Astrocyte (in vitro differentiated cells and primary cell): ENCODE measurements around the gene COLQ. TPM values are rescaled to one million over a fixed set of nuclear protein-coding genes. Genes with fewer than 3 reads are reported as not detected.

Experiments used
- DNase-seq: peaks from one replicate; pipeline ENCODE4 v3.0.0-alpha.2; 2010; ENCODE audit warnings: low read depth
- FAIRE-seq: peaks from 2 replicates; lab custom pipeline; 2011; peaks lifted over from hg19 to GRCh38; lab: Jason Lieb, UNC
- H2AFZ ChIP-seq: 2 replicates; pipeline ENCODE4 v1.6.0; 2012; ENCODE audit warnings: low read depth, low read length, inconsistent platforms
- H3K27ac ChIP-seq: 2 replicates; pipeline ENCODE4 v1.5.1; 2011; ENCODE audit warnings: low read depth, low read length, inconsistent platforms
- H3K27me3 ChIP-seq: 2 replicates; pipeline ENCODE4 v1.6.0; 2011; ENCODE audit warnings: low read length, inconsistent platforms; ENCODE audit not compliant: insufficient read depth
- H3K36me3 ChIP-seq: 2 replicates; pipeline ENCODE4 v1.5.1; 2011; ENCODE audit warnings: low read length, inconsistent platforms; ENCODE audit not compliant: insufficient read depth
- H3K4me1 ChIP-seq: 2 replicates; pipeline ENCODE4 v1.5.1; 2011; ENCODE audit warnings: low read length, inconsistent platforms; ENCODE audit not compliant: insufficient read depth
- H3K4me2 ChIP-seq: 2 replicates; pipeline ENCODE4 v1.6.0; 2012; ENCODE audit warnings: low read length, inconsistent platforms
- H3K4me3 ChIP-seq: 2 replicates; pipeline ENCODE4 v1.5.1; 2011; ENCODE audit warnings: low read depth, mild to moderate bottlenecking, low read length, inconsistent platforms; ENCODE audit not compliant: insufficient read depth
- H3K79me2 ChIP-seq: 2 replicates; pipeline ENCODE4 v1.6.0; 2012; ENCODE audit warnings: mild to moderate bottlenecking, low read length, inconsistent platforms; ENCODE audit not compliant: insufficient read depth
- H3K9ac ChIP-seq: 2 replicates; pipeline ENCODE4 v1.6.0; 2012; ENCODE audit warnings: mild to moderate bottlenecking, low read length, inconsistent platforms
- H3K9me3 ChIP-seq: 2 replicates; pipeline ENCODE4 v1.5.1; 2012; ENCODE audit warnings: low read depth, mild to moderate bottlenecking, low read length, inconsistent platforms; ENCODE audit not compliant: insufficient read depth
- H4K20me1 ChIP-seq: 2 replicates; pipeline ENCODE4 v1.6.0; 2012; ENCODE audit warnings: low read length, inconsistent platforms; ENCODE audit not compliant: insufficient read depth
- H3K27ac Mint-ChIP-seq: one replicate; pipeline ENCODE4 v1.8.0; 2021; ENCODE audit warnings: mild to moderate bottlenecking, mixed read lengths; ENCODE audit not compliant: unreplicated experiment
- H3K27me3 Mint-ChIP-seq: one replicate; pipeline ENCODE4 v1.8.0; 2021; ENCODE audit warnings: low read depth, mixed read lengths; ENCODE audit not compliant: unreplicated experiment
- H3K36me3 Mint-ChIP-seq: one replicate; pipeline ENCODE4 v1.8.0; 2021; ENCODE audit warnings: low read depth, mixed read lengths; ENCODE audit not compliant: unreplicated experiment
- H3K4me1 Mint-ChIP-seq: one replicate; pipeline ENCODE4 v1.8.0; 2021; ENCODE audit warnings: low read depth, mixed read lengths; ENCODE audit not compliant: unreplicated experiment
- H3K4me3 Mint-ChIP-seq: one replicate; pipeline ENCODE4 v1.8.0; 2021; ENCODE audit warnings: mild to moderate bottlenecking, moderate library complexity, mixed read lengths; ENCODE audit not compliant: unreplicated experiment
- H3K9me3 Mint-ChIP-seq: one replicate; pipeline ENCODE4 v1.8.0; 2021; ENCODE audit warnings: mild to moderate bottlenecking, mixed read lengths; ENCODE audit not compliant: unreplicated experiment
- CTCF ChIP-seq: IDR thresholded peaks from 2 replicates; pipeline ENCODE4 v1.5.1; 2011; ENCODE audit warnings: low read depth, mild to moderate bottlenecking, inconsistent platforms, low read length, moderate library complexity; ENCODE audit not compliant: insufficient read depth
- EZH2 ChIP-seq: IDR thresholded peaks from 2 replicates; pipeline ENCODE4 v1.6.1; 2012; ENCODE audit warnings: mild to moderate bottlenecking, low read length, inconsistent platforms; ENCODE audit not compliant: insufficient read depth
- total RNA-seq: library from RNA; stranded (reverse); gene quantifications from 2 replicates; pipeline ENCODE4 v1.2.1, GENCODE V29; 2021

Gene COLQ
- total RNA-seq, 1 donor from 2014 or later, result 1.2 TPM

GRCh38 chr3:15553749-15554148 is 32.2 kb upstream of the COLQ start:
- Histone ChIP-seq H3K9ac (no peak overlapping the region), H3K9me3 (no peaks in the 10 kb centered on the region), H3K36me3 (peaks cover 6% of the 10 kb centered on the region), H3K4me2 (no peak overlapping the region), H3K27ac (no peak overlapping the region), H4K20me1 (no peaks in the 10 kb centered on the region), H2AFZ (no peak overlapping the region), H3K4me1 (no peaks in the 10 kb centered on the region), H3K4me3 (no peak overlapping the region), H3K27me3 (no peaks in the 10 kb centered on the region), H3K79me2 (no peaks in the 10 kb centered on the region)
- Mint-ChIP-seq H3K9me3 (no peaks in the 10 kb centered on the region), H3K36me3 (peaks cover 31% of the 10 kb centered on the region), H3K27me3 (no peaks in the 10 kb centered on the region), H3K4me3 (no peak overlapping the region), H3K4me1 (peaks cover 3% of the 10 kb centered on the region), H3K27ac (no peak overlapping the region)
- DNase-seq (no peak), FAIRE-seq (no peak)
- TF ChIP-seq EZH2 (no peak), CTCF (no peak)

- TF ChIP-seq CTCF (no peak), EZH2 (no peak)
- Histone ChIP-seq H3K27ac (no peak overlapping the region), H3K4me1 (no peaks in the 10 kb centered on the region), H3K79me2 (no peaks in the 10 kb centered on the region), H3K36me3 (peaks cover 6% of the 10 kb centered on the region), H4K20me1 (no peaks in the 10 kb centered on the region), H3K4me2 (no peak overlapping the region), H3K27me3 (no peaks in the 10 kb centered on the region), H3K4me3 (no peak overlapping the region), H3K9me3 (no peaks in the 10 kb centered on the region), H2AFZ (no peak overlapping the region), H3K9ac (no peak overlapping the region)
- FAIRE-seq (no peak), DNase-seq (no peak)
- Mint-ChIP-seq H3K27ac (no peak overlapping the region), H3K36me3 (peaks cover 36% of the 10 kb centered on the region), H3K27me3 (no peaks in the 10 kb centered on the region), H3K4me1 (no peaks in the 10 kb centered on the region), H3K9me3 (no peaks in the 10 kb centered on the region), H3K4me3 (no peak overlapping the region)
Measured at GRCh38 chr3:15551902-15552301, 30.4 kb upstream of the COLQ start.

- Histone ChIP-seq H3K4me3 (no peak overlapping the region), H3K36me3 (peaks cover 2% of the 10 kb centered on the region), H4K20me1 (no peaks in the 10 kb centered on the region), H3K27me3 (no peaks in the 10 kb centered on the region), H3K4me2 (no peak overlapping the region), H3K9me3 (no peaks in the 10 kb centered on the region), H3K79me2 (no peaks in the 10 kb centered on the region), H3K27ac (no peak overlapping the region), H3K9ac (no peak overlapping the region), H2AFZ (no peak overlapping the region), H3K4me1 (no peaks in the 10 kb centered on the region)
- Mint-ChIP-seq H3K9me3 (peaks cover 6% of the 10 kb centered on the region), H3K27ac (no peak overlapping the region), H3K4me3 (no peak overlapping the region), H3K4me1 (no peaks in the 10 kb centered on the region), H3K36me3 (peaks cover 33% of the 10 kb centered on the region), H3K27me3 (no peaks in the 10 kb centered on the region)
- FAIRE-seq, result no peak
- TF ChIP-seq CTCF (no peak), EZH2 (no peak)
- DNase-seq, result no peak
Measured at GRCh38 chr3:15549846-15550245, 28.3 kb upstream of the COLQ start.
